Left ventricle myocardium inferior (tissue), 1 donor: ENCODE data around the gene COLQ. TPM values are rescaled to one million over a fixed set of nuclear protein-coding genes. Genes with fewer than 3 reads are reported as not detected.
"Not testable (repeated sequence)": the region's sequence is repeated elsewhere in the genome, so short reads cannot be mapped to it uniquely, and the experiment has no call there.

ENCODE experiments used
- DNase-seq: peaks from one replicate; pipeline ENCODE4 v3.0.0-alpha.2; 2020
- H3K27ac ChIP-seq: fragments of 200-600 bp; replicated peaks from 2 replicates; pipeline ENCODE4 v1.8.0; 2021
- H3K27me3 ChIP-seq: fragments of 200-600 bp; 2 replicates; pipeline ENCODE4 v1.8.0; 2021; ENCODE audit warnings: low read depth
- H3K36me3 ChIP-seq: fragments of 200-600 bp; 2 replicates; pipeline ENCODE4 v1.8.0; 2021
- H3K4me1 ChIP-seq: fragments of 200-600 bp; 2 replicates; pipeline ENCODE4 v1.8.0; 2021
- H3K4me3 ChIP-seq: fragments of 200-600 bp; 2 replicates; pipeline ENCODE4 v1.8.0; 2021; ENCODE audit warnings: mild to moderate bottlenecking, moderate library complexity
- H3K9me3 ChIP-seq: fragments of 200-600 bp; replicated peaks from 2 replicates; pipeline ENCODE4 v1.8.0; 2021
- CTCF ChIP-seq: fragments of 200-600 bp; IDR thresholded peaks from 2 replicates; pipeline ENCODE4 v1.8.0; 2021; ENCODE audit warnings: antibody characterized with exemption, mild to moderate bottlenecking, borderline replicate concordance
- intact Hi-C: fragments of 100-400 bp; cut with micrococcal nuclease; formaldehyde crosslinking; loops from one replicate; pipeline ENCODE4 v1.11.0; 2022
- total RNA-seq: library from RNA; stranded (reverse); fragmentation: NEBNext Ultra II Directional; extraction: Animal tissue kit (Norgen Biotek cat#: 25700); gene quantifications from one replicate; pipeline ENCODE4 v1.2.1, GENCODE V29; 2021
- donor health status: DM: no; HTN: yes; CAD: no; lungs with severe emphysema.

COLQ gene
- total RNA-seq, 1 donor from 2014 or later = 14.9 TPM

- H3K4me1 ChIP-seq = peaks cover 69% of the 10 kb centered on the region
- H3K9me3 ChIP-seq = no peaks in the 10 kb centered on the region
- intact Hi-C loops = loop anchor here (10.0 kb wide), 1 partner anchor 128 kb away; no protein-coding TSS in a partner anchor
- DNase-seq = no peak
- peak overlapping the region; percentile 96 for H3K4me3 ChIP-seq
- peaks cover 31% of the 10 kb centered on the region for H3K36me3 ChIP-seq
- TF ChIP-seq CTCF = no peak
- H3K27me3 ChIP-seq = no peaks in the 10 kb centered on the region
- H3K27ac ChIP-seq = peak overlapping the region; percentile 84
These were observed 94.9 kb downstream of the COLQ start for GRCh38 chr3:15426579-15427118.

DNA sequence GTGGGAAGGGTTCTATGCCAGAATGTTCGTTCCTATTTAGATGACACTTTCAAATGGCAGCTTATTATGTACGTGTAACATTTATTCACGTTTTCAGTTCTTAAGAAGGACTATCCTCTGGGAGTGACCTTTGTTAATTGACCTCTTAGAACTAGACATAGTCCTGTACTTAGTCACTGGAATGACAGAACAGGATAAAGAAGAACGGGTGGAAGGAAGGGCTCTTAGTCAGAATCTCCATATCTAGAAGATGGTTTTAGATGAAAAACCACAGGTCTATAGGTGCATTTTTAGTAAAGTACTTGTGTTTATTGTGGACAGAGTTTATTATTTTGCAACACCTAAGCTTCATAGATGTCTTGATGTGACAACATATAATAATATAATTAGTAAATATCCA is 100.6 kb downstream of the COLQ start:
- no peaks in the 10 kb centered on the region for H3K27me3 ChIP-seq
- no peak overlapping the region for H3K4me3 ChIP-seq
- H3K36me3 ChIP-seq = peaks cover 57% of the 10 kb centered on the region
- no peak for TF ChIP-seq CTCF
- DNase-seq = no peak
- no peak overlapping the region for H3K27ac ChIP-seq
- no peaks in the 10 kb centered on the region for H3K9me3 ChIP-seq
- intact Hi-C loops = loop anchor here (10.0 kb wide), 1 partner anchor 134 kb away; no protein-coding TSS in a partner anchor
- peaks cover 11% of the 10 kb centered on the region for H3K4me1 ChIP-seq

DNA sequence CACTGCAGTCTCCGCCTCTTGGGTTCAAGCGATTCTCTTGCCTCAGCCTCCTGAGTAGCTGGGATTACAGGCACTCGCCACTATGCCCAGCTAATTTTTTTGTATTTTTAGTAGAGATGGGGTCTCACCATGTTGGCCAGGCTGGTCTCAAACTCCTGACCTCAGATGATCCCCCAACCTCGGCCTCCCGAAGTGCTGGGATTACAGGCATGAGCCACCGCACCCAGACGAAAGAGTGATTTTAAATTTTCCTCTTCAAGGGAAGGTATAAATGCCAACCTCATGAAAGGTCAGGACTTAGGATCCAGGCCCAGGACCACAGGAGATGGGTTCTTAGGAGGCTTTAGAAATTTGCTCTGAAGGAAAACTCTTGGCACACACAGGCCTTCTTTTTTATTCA is 110.5 kb downstream of the COLQ start:
- peaks cover 61% of the 10 kb centered on the region for H3K36me3 ChIP-seq

DNA sequence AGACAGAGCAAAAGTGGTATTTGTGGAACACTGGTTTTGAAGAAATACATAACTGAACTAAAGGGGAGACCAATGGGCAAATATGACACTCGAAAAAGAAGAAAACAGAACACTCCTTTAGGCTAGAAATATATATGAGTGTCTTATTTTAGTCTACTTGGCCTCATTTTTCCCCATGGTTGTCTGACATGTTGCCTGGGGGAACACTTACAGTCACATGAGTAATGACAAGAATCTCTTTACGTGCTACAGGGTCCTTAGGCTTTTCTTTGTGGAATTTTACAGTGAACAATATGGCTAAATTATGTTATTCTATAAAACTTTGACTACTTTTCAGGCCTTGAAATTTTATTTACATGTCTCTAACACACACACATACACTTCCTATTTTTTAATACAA is 111.7 kb downstream of the COLQ start:
- intact Hi-C loops = loop anchor here (10.0 kb wide), 1 partner anchor 205 kb away; the partner anchor contains the start of gene CAPN7
- no peaks in the 10 kb centered on the region for H3K9me3 ChIP-seq
- H3K36me3 ChIP-seq = peaks cover 49% of the 10 kb centered on the region
- H3K4me1 ChIP-seq = no peaks in the 10 kb centered on the region
- no peak overlapping the region for H3K27ac ChIP-seq
- TF ChIP-seq CTCF = no peak
- H3K4me3 ChIP-seq = no peak overlapping the region
- H3K27me3 ChIP-seq = no peaks in the 10 kb centered on the region
- no peak for DNase-seq

More for the DNA sequence above, 110.5 kb downstream of the COLQ start:
- H3K27me3 ChIP-seq, DNase-seq, H3K4me1 ChIP-seq, H3K4me3 ChIP-seq, H3K27ac ChIP-seq, H3K9me3 ChIP-seq, intact Hi-C loops: not testable (repeated sequence)

DNA sequence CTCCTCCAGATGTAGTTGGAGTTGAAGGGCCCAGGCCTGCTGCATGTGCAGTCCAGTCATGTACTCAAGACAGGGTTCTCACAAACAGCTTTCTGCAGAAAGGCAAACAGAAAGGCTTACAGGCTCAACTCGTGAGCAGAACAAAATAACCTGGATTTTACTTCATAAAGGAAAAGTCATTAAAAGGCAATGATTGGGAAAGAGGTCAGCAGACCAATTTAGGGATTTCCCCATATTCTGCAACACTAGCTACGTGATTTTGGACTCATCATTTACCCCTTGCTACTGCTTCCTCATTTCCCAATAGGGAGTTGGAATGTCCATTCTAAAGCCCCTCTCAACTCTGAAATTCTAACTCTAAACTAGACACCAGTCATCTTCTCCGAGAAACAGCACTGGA is 112.3 kb downstream of the COLQ start:
- TF ChIP-seq CTCF = no peak
- H3K4me3 ChIP-seq = no peak overlapping the region
- H3K4me1 ChIP-seq = no peaks in the 10 kb centered on the region
- no peaks in the 10 kb centered on the region for H3K9me3 ChIP-seq
- no peaks in the 10 kb centered on the region for H3K27me3 ChIP-seq
- no peak for DNase-seq
- H3K27ac ChIP-seq = no peak overlapping the region
- intact Hi-C loops = loop anchor here (10.0 kb wide), 1 partner anchor 204 kb away; the partner anchor contains the start of gene CAPN7
- peaks cover 44% of the 10 kb centered on the region for H3K36me3 ChIP-seq

GRCh38 chr3:15405448-15406050 is 116.0 kb downstream of the COLQ start:
- Histone ChIP-seq H3K9me3 (no peaks in the 10 kb centered on the region), H3K27me3 (no peaks in the 10 kb centered on the region), H3K27ac (no peak overlapping the region), H3K4me1 (no peaks in the 10 kb centered on the region), H3K36me3 (peaks cover 9% of the 10 kb centered on the region), H3K4me3 (no peak overlapping the region)
- DNase-seq = no peak
- peak; percentile 74 for TF ChIP-seq CTCF
- intact Hi-C loops = loop anchor here (10.0 kb wide), 1 partner anchor 201 kb away; the partner anchor contains the start of gene CAPN7
